Measurements from ENCODE around the gene PIK3CB.

The PIK3CB gene

DNA sequence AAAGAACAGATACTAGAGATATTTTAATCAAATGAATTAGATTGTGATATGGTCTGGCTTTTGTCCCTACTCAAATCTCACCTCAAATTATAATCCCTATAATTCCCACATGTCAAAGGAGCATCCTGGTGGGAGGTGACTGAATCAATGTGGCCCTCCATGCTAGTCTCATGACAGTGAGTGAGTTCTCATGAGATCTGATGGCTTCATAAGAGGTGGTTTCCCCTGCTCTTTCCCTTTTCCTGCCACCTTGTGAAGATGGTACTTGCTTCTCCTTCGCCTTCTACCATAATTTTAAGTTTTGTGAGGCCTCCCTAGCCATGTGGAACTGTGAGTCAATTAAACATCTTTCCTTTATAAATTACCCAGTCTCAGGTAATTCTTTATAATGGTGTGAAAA lies 143.4 kb downstream of the PIK3CB start:
- DNase-seq (ENCODE audit: low read depth, low spot score), result no peak
- ChIA-PET POLR2A (no interaction called here), CTCF (interaction anchor here (1.1 to 2.7 kb wide), 4 partner anchors 97 to 244 kb away, joined by 3 to 23 read pairs (median 8); partner anchors contain the start of gene CEP70)
- TF ChIP-seq, protein P1, sequence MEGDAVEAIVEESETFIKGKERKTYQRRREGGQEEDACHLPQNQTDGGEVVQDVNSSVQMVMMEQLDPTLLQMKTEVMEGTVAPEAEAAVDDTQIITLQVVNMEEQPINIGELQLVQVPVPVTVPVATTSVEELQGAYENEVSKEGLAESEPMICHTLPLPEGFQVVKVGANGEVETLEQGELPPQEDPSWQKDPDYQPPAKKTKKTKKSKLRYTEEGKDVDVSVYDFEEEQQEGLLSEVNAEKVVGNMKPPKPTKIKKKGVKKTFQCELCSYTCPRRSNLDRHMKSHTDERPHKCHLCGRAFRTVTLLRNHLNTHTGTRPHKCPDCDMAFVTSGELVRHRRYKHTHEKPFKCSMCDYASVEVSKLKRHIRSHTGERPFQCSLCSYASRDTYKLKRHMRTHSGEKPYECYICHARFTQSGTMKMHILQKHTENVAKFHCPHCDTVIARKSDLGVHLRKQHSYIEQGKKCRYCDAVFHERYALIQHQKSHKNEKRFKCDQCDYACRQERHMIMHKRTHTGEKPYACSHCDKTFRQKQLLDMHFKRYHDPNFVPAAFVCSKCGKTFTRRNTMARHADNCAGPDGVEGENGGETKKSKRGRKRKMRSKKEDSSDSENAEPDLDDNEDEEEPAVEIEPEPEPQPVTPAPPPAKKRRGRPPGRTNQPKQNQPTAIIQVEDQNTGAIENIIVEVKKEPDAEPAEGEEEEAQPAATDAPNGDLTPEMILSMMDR (IDR thresholded peaks at IDR 0.05; ENCODE audit: insufficient read depth, low read length, missing control alignments), result no peak
- H3K4me3 ChIP-seq (ENCODE audit: low read depth, low read length), result no peak overlapping the region

DNA sequence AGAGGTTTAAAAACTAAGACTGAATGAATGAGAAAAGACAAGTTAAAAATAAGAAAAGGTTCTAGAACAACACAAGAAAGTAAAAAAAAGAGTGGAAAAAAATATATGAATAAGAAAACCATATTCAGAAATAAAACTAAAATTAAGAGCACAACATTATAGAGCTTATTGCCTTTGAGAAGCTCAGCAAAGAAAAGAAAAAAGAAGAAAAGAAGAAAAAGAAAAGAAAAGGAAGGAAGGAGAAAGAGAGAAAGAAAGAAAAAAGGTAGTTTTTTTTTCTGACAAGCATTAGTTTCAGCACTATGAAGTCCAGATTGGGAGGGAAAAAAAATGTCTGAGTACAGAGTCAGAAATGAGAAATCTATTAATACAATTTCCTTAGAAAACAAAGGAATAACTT lies 144.7 kb downstream of the PIK3CB start:
- no peak overlapping the region for H3K4me3 ChIP-seq (ENCODE audit: low read depth, low read length)
- ChIA-PET CTCF (interaction anchor here (1.0 to 4.9 kb wide), 5 partner anchors 95 to 234 kb away, joined by 3 to 60 read pairs (median 5); partner anchors contain the start of gene CEP70), POLR2A (no interaction called here)
- TF ChIP-seq, protein P1 (IDR thresholded peaks at IDR 0.05; ENCODE audit: insufficient read depth, low read length, missing control alignments), result no peak
- DNase-seq (ENCODE audit: low read depth, low spot score), result no peak

DNA sequence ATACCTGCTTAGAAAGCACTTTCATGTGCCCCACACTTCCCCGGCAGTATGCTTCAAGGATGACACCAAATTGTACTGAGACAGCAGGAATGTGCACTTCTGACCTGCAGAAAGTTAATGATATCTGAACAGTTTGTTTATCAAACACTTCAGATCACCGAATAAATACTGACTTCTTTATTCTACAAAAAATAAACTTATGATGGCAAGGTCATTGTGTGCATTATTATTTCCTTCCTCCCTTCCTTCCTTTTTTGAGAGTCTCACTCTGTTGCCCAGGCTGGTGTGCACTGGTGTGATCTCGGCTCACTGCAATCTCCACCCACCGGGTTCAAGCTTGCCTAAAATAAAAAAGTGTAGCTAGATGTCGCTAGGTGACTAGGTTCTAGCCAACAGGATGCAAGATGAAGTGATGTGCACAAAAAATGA lies 145.8 kb downstream of the PIK3CB start:
- no peak for DNase-seq (ENCODE audit: low read depth, low spot score)

DNA sequence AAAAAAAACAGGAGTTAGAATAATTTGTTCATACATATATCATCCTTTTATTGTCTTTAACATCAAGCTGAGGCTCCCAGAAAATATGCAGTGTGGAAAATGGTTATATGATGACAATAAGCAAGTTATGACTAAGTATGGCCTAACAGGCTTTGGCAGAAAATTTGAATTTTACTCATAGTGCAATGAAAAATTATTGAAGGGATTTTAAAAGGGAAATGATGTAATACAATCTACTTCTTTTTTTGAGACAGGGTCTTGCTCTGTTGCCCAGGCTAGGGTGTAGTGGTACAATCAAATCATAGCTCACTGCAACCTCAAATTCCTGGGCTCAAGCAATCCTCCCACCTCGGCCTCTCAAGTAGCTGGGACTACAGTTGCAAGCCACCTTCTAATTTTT lies 147.5 kb downstream of the PIK3CB start:
- ChIA-PET CTCF (interaction anchor here (1.2 to 4.9 kb wide), 6 partner anchors 92 to 249 kb away, joined by 3 to 60 read pairs (median 8); partner anchors contain the start of gene CEP70), POLR2A (interaction anchor here (0.6 to 1.0 kb wide), 3 partner anchors 96 to 218 kb away, joined by 3 to 4 read pairs (median 3); no protein-coding TSS in a partner anchor)
- H3K4me3 ChIP-seq (ENCODE audit: low read depth, low read length), result no peak overlapping the region
- TF ChIP-seq, protein P1 (IDR thresholded peaks at IDR 0.05; ENCODE audit: insufficient read depth, low read length, missing control alignments), result no peak
- DNase-seq (ENCODE audit: low read depth, low spot score), result no peak

More for the DNA sequence above, 145.8 kb downstream of the PIK3CB start:
- H3K4me3 ChIP-seq (ENCODE audit: low read depth, low read length), result no peak overlapping the region
- ChIA-PET CTCF (interaction anchor here (0.6 to 4.9 kb wide), 6 partner anchors 14 to 235 kb away, joined by 3 to 60 read pairs (median 8); partner anchors contain the start of gene CEP70), POLR2A (no interaction called here)
- TF ChIP-seq, protein P1 (IDR thresholded peaks at IDR 0.05; ENCODE audit: insufficient read depth, low read length, missing control alignments), result no peak

DNA sequence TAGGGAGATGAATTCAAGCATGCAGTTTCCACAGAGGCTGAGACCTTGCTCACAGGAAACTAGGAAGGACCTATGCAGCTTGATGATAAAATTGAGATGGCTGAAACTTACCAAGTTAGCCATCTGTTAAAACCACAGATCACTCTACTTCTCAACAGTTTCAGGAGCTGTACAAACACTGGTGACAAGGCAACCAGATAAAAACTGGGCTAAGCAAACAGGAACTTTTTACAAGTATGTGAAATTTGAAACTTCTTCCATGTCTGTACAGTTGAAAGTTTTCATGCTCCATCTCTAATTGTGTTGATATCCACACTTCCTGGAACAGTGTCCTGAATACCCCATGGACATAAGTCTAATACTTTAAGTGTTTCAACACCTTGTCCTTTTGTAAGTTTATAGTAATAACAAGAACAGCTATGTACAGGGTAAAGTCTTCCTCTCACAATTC lies 147.9 kb downstream of the PIK3CB start:
- H3K4me3 ChIP-seq (ENCODE audit: low read depth, low read length), result no peak overlapping the region
- DNase-seq (ENCODE audit: low read depth, low spot score), result peak; percentile 85
- ChIA-PET CTCF (interaction anchor here (1.2 to 4.9 kb wide), 6 partner anchors 92 to 249 kb away, joined by 3 to 60 read pairs (median 8); partner anchors contain the start of gene CEP70), POLR2A (interaction anchor here (0.6 to 1.0 kb wide), 3 partner anchors 96 to 218 kb away, joined by 3 to 4 read pairs (median 3); no protein-coding TSS in a partner anchor)
- TF ChIP-seq, protein P1 (IDR thresholded peaks at IDR 0.05; ENCODE audit: insufficient read depth, low read length, missing control alignments), result no peak

DNA sequence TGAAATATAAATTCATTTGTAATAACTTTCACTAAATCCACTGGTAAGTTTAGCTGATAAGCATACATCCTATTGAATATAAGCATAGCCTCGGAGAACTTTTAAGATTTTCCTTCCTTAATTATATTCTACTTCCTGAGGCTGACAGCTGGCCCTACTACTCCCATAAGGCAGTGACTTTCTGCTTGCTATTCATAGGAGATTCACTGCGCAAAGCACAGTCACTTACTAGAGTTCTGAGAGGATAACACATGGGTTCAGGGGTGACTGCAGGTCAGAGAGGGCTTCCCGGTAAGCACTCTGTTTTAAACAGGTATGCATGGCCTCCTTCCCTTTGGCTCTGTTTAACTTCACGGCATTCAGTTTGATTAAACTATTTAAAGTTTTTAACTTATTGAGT lies 150.3 kb downstream of the PIK3CB start:
- ChIA-PET CTCF (interaction anchor here (1.0 to 4.2 kb wide), 3 partner anchors 14 to 231 kb away, joined by 3 to 18 read pairs (median 3); no protein-coding TSS in a partner anchor), POLR2A (no interaction called here)
- TF ChIP-seq, protein P1 (IDR thresholded peaks at IDR 0.05; ENCODE audit: insufficient read depth, low read length, missing control alignments), result no peak
- H3K4me3 ChIP-seq (ENCODE audit: low read depth, low read length), result no peak overlapping the region
- no peak for DNase-seq (ENCODE audit: low read depth, low spot score)
